ENCODE data around the gene CFAP99. TPM values are rescaled to one million over a fixed set of nuclear protein-coding genes. Genes with fewer than 3 reads are reported as not detected.
"Not testable (repeated sequence)": the region's sequence is repeated elsewhere in the genome, so short reads cannot be mapped to it uniquely, and the experiment has no call there.

CFAP99 gene
- total RNA-seq, 4 donors from 2014 or later, result not detected

DNA sequence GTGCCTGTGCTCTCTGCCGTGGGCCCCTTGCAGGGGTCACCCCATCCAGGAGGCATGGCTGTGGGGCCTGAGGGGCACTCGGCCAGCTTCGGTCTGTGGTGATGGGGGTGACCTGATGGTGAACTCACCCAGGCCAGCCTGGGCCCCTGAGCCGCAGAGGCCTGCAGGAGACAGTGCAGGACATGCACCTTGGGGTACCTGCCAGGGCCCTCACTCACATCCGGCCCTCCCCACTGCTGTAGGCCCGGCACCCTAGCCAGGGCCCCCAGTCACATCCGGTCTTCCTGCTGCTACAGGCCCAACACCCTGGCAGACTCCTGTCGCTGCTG, 7.3 kb downstream of the CFAP99 start:
- Histone ChIP-seq H3K9me3 (no peaks in the 10 kb centered on the region), H3K36me3 (no peaks in the 10 kb centered on the region), H3K4me3 (no peak overlapping the region), H3K27me3 (peaks cover 0 to 8% (median 0%) of the 10 kb centered on the region in 3 donors), H3K27ac (no peak overlapping the region), H3K4me1 (no peaks in the 10 kb centered on the region)
- intact Hi-C loops (cut with DNase I; ENCODE audit: low total_unique reads) (no loop called here), in situ Hi-C loops (cut with MboI; ENCODE audit: low sequenced_read_pairs in 4 of 4) (loop anchor here in 1 of 4 donors (10.0 kb wide), 1 partner anchor 539 kb away; the partner anchor contains the start of genes GRK4 and NOP14)
- DNase-seq (no peak), ATAC-seq (no peak)
- no peak for TF ChIP-seq POLR2A (IDR thresholded peaks at IDR 0.05)
- TF ChIP-seq, protein P1, sequence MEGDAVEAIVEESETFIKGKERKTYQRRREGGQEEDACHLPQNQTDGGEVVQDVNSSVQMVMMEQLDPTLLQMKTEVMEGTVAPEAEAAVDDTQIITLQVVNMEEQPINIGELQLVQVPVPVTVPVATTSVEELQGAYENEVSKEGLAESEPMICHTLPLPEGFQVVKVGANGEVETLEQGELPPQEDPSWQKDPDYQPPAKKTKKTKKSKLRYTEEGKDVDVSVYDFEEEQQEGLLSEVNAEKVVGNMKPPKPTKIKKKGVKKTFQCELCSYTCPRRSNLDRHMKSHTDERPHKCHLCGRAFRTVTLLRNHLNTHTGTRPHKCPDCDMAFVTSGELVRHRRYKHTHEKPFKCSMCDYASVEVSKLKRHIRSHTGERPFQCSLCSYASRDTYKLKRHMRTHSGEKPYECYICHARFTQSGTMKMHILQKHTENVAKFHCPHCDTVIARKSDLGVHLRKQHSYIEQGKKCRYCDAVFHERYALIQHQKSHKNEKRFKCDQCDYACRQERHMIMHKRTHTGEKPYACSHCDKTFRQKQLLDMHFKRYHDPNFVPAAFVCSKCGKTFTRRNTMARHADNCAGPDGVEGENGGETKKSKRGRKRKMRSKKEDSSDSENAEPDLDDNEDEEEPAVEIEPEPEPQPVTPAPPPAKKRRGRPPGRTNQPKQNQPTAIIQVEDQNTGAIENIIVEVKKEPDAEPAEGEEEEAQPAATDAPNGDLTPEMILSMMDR (IDR thresholded peaks at IDR 0.05 in 4 of 5, conservative IDR thresholded peaks at IDR 0.05 in 1 of 5), result no peak

DNA sequence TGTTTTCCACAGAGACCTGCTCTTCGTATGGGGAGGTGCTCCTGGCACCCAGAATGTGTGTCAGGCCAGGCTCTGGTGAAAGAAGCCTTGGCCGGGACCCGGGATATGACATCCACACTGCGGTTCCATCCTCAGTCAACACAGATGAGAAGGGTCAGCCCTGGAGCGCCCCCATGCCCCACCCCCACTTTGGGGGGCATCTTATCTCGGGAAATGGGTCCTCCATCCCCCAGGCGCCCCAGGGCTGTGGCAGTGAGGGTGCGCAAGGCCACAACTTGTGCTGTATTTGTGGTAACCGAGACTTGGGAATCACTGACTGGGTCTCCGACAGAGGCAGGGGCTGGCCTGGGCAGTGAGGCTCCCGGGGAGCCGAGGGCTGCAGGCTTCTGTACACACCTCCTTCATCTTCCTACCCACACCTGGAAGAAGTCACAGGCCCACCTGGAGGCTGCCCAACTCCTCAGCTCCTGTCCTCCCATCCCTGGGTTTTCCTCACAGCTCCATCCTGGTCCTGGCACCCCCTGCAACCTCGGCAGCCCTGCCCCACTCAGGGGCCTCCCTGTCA, 8.0 kb downstream of the CFAP99 start:
- Histone ChIP-seq H3K4me3 (no peak overlapping the region), H3K4me1 (no peaks in the 10 kb centered on the region), H3K9me3 (no peaks in the 10 kb centered on the region), H3K36me3 (no peaks in the 10 kb centered on the region), H3K27me3 (peaks cover 0 to 5% (median 0%) of the 10 kb centered on the region in 3 donors), H3K27ac (no peak overlapping the region)
- in situ Hi-C loops (cut with MboI; ENCODE audit: low sequenced_read_pairs in 4 of 4), result loop anchor here in 1 of 4 donors (10.0 kb wide), 1 partner anchor 538 kb away; the partner anchor contains the start of genes GRK4 and NOP14
- DNase-seq (no peak), ATAC-seq (no peak)
- intact Hi-C loops (cut with DNase I; ENCODE audit: low total_unique reads), result no loop called here
- no peak for TF ChIP-seq POLR2A (IDR thresholded peaks at IDR 0.05)
- TF ChIP-seq, protein P1 (IDR thresholded peaks at IDR 0.05 in 4 of 5, conservative IDR thresholded peaks at IDR 0.05 in 1 of 5), result no peak

DNA sequence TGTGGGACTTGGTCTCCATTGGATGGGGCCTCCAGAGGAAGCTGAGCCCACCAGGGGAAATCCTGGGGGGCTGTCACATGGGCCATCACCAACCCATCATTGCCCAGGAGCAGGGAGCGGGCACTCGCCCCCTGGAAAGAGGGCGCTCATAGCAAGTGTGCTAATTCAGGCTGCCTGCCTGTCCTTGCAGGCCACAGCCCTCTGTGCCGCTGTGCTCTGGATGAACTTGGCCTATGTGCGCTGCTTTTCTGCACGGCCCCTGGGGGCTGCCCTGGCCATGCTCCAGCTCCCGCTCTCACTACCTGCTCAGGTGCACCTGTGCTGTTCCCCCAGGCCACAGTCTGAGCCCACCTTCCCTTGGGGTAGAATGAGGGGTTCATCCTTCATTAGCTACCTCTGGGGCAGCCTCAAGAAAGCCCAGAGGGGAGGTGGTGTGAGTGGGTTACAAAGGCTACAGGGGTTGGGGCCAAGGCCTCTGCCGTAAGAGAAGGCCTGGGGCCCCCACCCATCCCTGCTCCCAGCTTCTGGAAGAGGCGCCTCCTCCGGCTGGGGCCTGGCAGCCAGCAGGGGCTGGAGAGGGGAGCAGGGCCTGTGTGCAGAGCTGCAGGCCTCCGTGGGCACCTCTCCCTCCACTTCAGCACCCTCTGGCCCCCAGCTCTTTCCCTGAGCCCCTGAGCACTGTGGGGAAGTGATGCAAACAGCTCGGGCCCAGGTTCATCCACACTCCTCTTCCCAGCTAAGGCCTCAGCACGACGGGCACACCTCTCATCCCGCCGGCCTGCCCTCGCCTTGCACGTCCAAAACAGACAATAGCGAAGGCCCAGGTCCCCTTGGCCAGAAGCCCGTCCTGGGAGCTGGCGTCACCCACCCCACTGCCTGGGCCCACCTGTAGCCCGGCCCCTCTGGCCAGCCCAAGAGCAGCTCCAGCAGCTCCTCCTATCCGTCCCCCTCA, 8.9 kb downstream of the CFAP99 start:
- TF ChIP-seq, protein P1 (IDR thresholded peaks at IDR 0.05 in 4 of 5, conservative IDR thresholded peaks at IDR 0.05 in 1 of 5), result no peak
- no peak for TF ChIP-seq POLR2A (IDR thresholded peaks at IDR 0.05)
- no peak for ATAC-seq
- in situ Hi-C loops (cut with MboI; ENCODE audit: low sequenced_read_pairs in 4 of 4), result loop anchor here in 1 of 4 donors (10.0 kb wide), 1 partner anchor 537 kb away; the partner anchor contains the start of genes GRK4 and NOP14
- no peak for DNase-seq
- H3K4me1 ChIP-seq, result peaks cover 0 to under 1% of the 10 kb centered on the region in 2 donors
- no peak overlapping the region for H3K4me3 ChIP-seq
- H3K9me3 ChIP-seq, result no peaks in the 10 kb centered on the region
- H3K36me3 ChIP-seq, result no peaks in the 10 kb centered on the region
- no peaks in the 10 kb centered on the region for H3K27me3 ChIP-seq
- no peak overlapping the region for H3K27ac ChIP-seq
- intact Hi-C loops (cut with DNase I; ENCODE audit: low total_unique reads), result no loop called here

DNA sequence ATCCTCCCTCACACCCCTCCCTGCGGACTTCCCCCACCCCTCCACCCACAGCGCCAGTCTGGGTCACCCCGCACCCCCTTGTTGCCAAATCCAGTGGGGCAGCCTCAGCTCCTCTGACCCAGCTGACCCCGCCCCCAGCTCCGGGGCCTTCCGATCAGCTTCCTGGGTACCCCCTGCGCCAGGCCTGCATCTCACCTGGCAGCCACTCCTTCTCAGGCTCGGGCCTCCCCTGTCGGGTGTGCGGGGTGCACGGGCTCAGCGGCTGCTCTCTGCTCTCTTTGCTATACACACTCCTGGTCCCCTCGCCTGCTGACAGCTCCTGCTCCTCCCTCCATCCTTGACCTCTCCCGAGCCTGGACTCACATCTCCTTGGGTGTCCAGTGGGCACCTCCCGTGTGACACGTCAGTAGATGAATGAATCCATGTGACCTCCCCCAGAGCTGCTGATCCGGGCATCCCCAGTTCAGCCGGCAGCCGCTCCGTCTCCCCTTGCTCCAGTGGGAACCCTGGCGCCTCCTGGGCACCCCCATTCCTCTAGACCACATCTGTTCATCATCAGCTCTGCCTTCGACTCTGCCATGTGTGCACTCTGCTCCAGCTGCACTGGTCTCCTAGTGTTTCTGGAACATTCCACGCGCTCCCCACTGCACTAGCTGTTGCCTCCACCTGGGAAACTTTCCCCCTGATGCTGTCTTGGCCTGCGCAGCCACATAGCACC, 9.9 kb downstream of the CFAP99 start:
- Histone ChIP-seq H3K36me3 (no peaks in the 10 kb centered on the region), H3K27ac (peak overlapping the region in 1 of 4 donors; percentile 84), H3K4me3 (no peak overlapping the region), H3K9me3 (no peaks in the 10 kb centered on the region), H3K27me3 (no peaks in the 10 kb centered on the region), H3K4me1 (peaks cover 7 to 11% of the 10 kb centered on the region in 2 donors)
- ATAC-seq (no peak), DNase-seq (no peak)
- no peak for TF ChIP-seq POLR2A (IDR thresholded peaks at IDR 0.05)
- TF ChIP-seq, protein P1 (IDR thresholded peaks at IDR 0.05 in 4 of 5, conservative IDR thresholded peaks at IDR 0.05 in 1 of 5), result no peak
- intact Hi-C loops (cut with DNase I; ENCODE audit: low total_unique reads) (no loop called here), in situ Hi-C loops (cut with MboI; ENCODE audit: low sequenced_read_pairs in 4 of 4) (loop anchor here in 1 of 4 donors (10.0 kb wide), 1 partner anchor 536 kb away; the partner anchor contains the start of genes GRK4 and NOP14)

DNA sequence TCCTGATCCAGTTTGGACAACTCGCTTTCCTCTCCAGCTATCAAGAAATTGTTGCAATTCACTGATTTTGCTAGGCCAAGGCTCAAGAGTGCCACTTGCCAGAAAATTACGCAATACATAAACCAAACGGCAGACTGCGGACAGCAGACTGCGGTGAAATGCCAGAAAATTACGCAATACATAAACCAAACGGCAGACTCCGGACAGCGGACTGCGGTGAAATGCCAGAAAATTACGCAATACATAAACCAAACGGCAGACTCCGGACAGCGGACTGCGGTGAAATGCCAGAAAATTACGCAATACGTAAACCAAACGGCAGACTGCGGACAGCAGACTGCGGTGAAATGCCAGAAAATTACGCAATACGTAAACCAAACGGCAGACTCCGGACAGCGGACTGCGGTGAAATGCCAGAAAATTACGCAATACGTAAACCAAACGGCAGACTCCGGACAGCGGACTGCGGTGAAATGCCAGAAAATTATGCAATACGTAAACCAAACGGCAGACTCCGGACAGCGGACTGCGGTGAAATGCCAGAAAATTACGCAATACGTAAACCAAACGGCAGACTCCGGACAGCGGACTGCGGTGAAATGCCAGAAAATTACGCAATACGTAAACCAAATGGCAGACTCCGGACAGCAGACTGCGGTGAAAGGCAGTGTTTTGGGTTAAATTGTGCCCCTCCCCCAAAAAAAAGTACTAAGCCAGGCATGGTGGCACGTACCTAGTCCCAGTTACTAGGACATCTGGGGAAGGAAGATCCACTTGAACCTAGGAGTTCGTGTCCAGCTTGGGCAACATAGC, 11.4 kb downstream of the CFAP99 start:
- H3K9me3 ChIP-seq; H3K4me3 ChIP-seq; H3K27me3 ChIP-seq; ATAC-seq; H3K36me3 ChIP-seq; intact Hi-C loops (cut with DNase I; ENCODE audit: low total_unique reads): not testable (repeated sequence)
- in situ Hi-C loops (cut with MboI; ENCODE audit: low sequenced_read_pairs in 4 of 4), result loop anchor here in 1 of 4 donors (10.0 kb wide), 1 partner anchor 535 kb away; the partner anchor contains the start of genes GRK4 and NOP14
- peak overlapping the region; percentile 55 to 84 (median 67) for H3K27ac ChIP-seq
- peak in 1 of 2 donors; percentile 52 for DNase-seq
- peaks cover 16 to 20% of the 10 kb centered on the region in 2 donors for H3K4me1 ChIP-seq
